ENCODE measurements around the gene RDH11. TPM values are rescaled to one million over a fixed set of nuclear protein-coding genes. Genes with fewer than 3 reads are reported as not detected.
A peak's percentile ranks its signal among the peaks of the same experiment; 100 is the strongest.
"Not testable (repeated sequence)": the region's sequence is repeated elsewhere in the genome, so short reads cannot be mapped to it uniquely, and the experiment has no call there.

Gene RDH11
- total RNA-seq, 4 donors from 2014 or later = 39.3 to 70.2 (median 58.8) TPM

- H3K4me3 ChIP-seq = no peak overlapping the region
- TF ChIP-seq POLR2AphosphoS5 (IDR thresholded peaks at IDR 0.05) (no peak), CTCF (IDR thresholded peaks at IDR 0.05) (no peak), EP300 (IDR thresholded peaks at IDR 0.05) (no peak)
- no peaks in the 10 kb centered on the region for H3K27me3 ChIP-seq
- no peaks in the 10 kb centered on the region for H3K9me3 ChIP-seq
- no peaks in the 10 kb centered on the region for H3K36me3 ChIP-seq
- WGBS = 98% methylated on average over 1 of the region's 1 CpG
- H3K4me1 ChIP-seq = peaks cover 4% of the 10 kb centered on the region
- H3K27ac ChIP-seq = no peak overlapping the region
- no peak for DNase-seq (ENCODE audit: low spot score in 2 of 2)
These were observed 21.5 kb upstream of the RDH11 start for GRCh38 chr14:67717048-67717447.

GRCh38 chr14:67710209-67710608 lies 14.6 kb upstream of the RDH11 start:
- H3K36me3 ChIP-seq = no peaks in the 10 kb centered on the region
- no peaks in the 10 kb centered on the region for H3K9me3 ChIP-seq
- no peak overlapping the region for H3K4me3 ChIP-seq
- H3K4me1 ChIP-seq = no peaks in the 10 kb centered on the region
- no peaks in the 10 kb centered on the region for H3K27me3 ChIP-seq
- TF ChIP-seq EP300 (IDR thresholded peaks at IDR 0.05) (no peak), POLR2A (IDR thresholded peaks at IDR 0.05) (no peak), POLR2AphosphoS5 (IDR thresholded peaks at IDR 0.05) (no peak), CTCF (IDR thresholded peaks at IDR 0.05) (no peak)
- DNase-seq (ENCODE audit: low spot score in 2 of 2) = no peak
- 80% methylated on average over 2 of the region's 2 CpGs for WGBS
- no peak overlapping the region for H3K27ac ChIP-seq

- H3K27me3 ChIP-seq; DNase-seq (ENCODE audit: low spot score in 2 of 2); H3K27ac ChIP-seq; H3K9me3 ChIP-seq; H3K36me3 ChIP-seq; H3K4me1 ChIP-seq; H3K4me3 ChIP-seq: not testable (repeated sequence)
- WGBS = 61% methylated on average over 1 of the region's 1 CpG
These were observed 14.2 kb upstream of the RDH11 start for GRCh38 chr14:67709796-67710195.

- not testable (repeated sequence) for H3K9me3 ChIP-seq; H3K4me3 ChIP-seq; H3K4me1 ChIP-seq; DNase-seq (ENCODE audit: low spot score in 2 of 2); H3K36me3 ChIP-seq; H3K27me3 ChIP-seq; H3K27ac ChIP-seq
These were observed 13.8 kb upstream of the RDH11 start for GRCh38 chr14:67709346-67709745.

- H3K36me3 ChIP-seq = no peaks in the 10 kb centered on the region
- DNase-seq (ENCODE audit: low spot score in 2 of 2) = no peak
- H3K4me3 ChIP-seq = no peak overlapping the region
- no peaks in the 10 kb centered on the region for H3K27me3 ChIP-seq
- TF ChIP-seq EP300 (IDR thresholded peaks at IDR 0.05) (no peak), POLR2AphosphoS5 (IDR thresholded peaks at IDR 0.05) (no peak), CTCF (IDR thresholded peaks at IDR 0.05) (no peak), POLR2A (IDR thresholded peaks at IDR 0.05) (no peak)
- 51% methylated on average over 3 of the region's 3 CpGs for WGBS
- peaks cover 3% of the 10 kb centered on the region for H3K4me1 ChIP-seq
- no peak overlapping the region for H3K27ac ChIP-seq
- H3K9me3 ChIP-seq = no peaks in the 10 kb centered on the region
These were observed 9.6 kb upstream of the RDH11 start for GRCh38 chr14:67705211-67705610.

GRCh38 chr14:67704484-67705089 lies 9.0 kb upstream of the RDH11 start:
- peaks cover 3% of the 10 kb centered on the region for H3K4me1 ChIP-seq
- WGBS = 0% methylated on average over 3 of the region's 3 CpGs
- H3K27ac ChIP-seq = no peak overlapping the region
- no peaks in the 10 kb centered on the region for H3K9me3 ChIP-seq
- TF ChIP-seq EP300 (IDR thresholded peaks at IDR 0.05) = no peak
- TF ChIP-seq POLR2A (IDR thresholded peaks at IDR 0.05) = no peak
- TF ChIP-seq CTCF (IDR thresholded peaks at IDR 0.05) = peak; percentile 57 to 60
- TF ChIP-seq POLR2AphosphoS5 (IDR thresholded peaks at IDR 0.05) = no peak
- no peaks in the 10 kb centered on the region for H3K36me3 ChIP-seq
- H3K27me3 ChIP-seq = no peaks in the 10 kb centered on the region
- no peak for DNase-seq (ENCODE audit: low spot score in 2 of 2)
- no peak overlapping the region for H3K4me3 ChIP-seq

Measured in suprapubic skin (tissue), 4 donors.